Measurements from ENCODE around the gene GIPC2. TPM values are rescaled to one million over a fixed set of nuclear protein-coding genes. Genes with fewer than 3 reads are reported as not detected.
"Not testable (repeated sequence)": the region's sequence is repeated elsewhere in the genome, so short reads cannot be mapped to it uniquely, and the experiment has no call there.

The GIPC2 gene
- total and polyA plus RNA-seq, 2 donors (not counting 3 experiments of a cell fraction or from before 2014, with no cell fraction given): 2.8 to 9.6 TPM

- no peaks in the 10 kb centered on the region for H3K9me3 ChIP-seq (replicated peaks; ENCODE audit: control insufficient read depth, insufficient read depth, low read length)
- CTCF ChIA-PET: interaction anchor here (1.4 to 1.7 kb wide), 3 partner anchors 9 to 19 kb away, joined by 5 to 13 read pairs (median 7); no protein-coding TSS in a partner anchor
- H3K27ac ChIP-seq (ENCODE audit: insufficient read depth, low read depth, low read length): no peak overlapping the region
- no TSS peak for BruUV-seq (replicated peaks)
- H3K36me3 ChIP-seq (ENCODE audit: control insufficient read depth in 2 of 2, extremely low read depth in 1 of 2, insufficient read depth in 2 of 2, low read length in 2 of 2): no peaks in the 10 kb centered on the region
- H2AFZ ChIP-seq (ENCODE audit: low read depth, low read length): peak overlapping the region; percentile 27
- H3K27me3 ChIP-seq (ENCODE audit: control insufficient read depth in 2 of 2, insufficient read depth in 2 of 2, low read length in 2 of 2): no peaks in the 10 kb centered on the region
- no peaks in the 10 kb centered on the region for H3K9me1 ChIP-seq (replicated peaks; ENCODE audit: control insufficient read depth, extremely low read depth, insufficient read depth, low read length)
- H4K20me1 ChIP-seq (replicated peaks; ENCODE audit: control insufficient read depth, extremely low read depth, insufficient read depth, low read length): no peaks in the 10 kb centered on the region
- DNase-seq (ENCODE audit: low read depth, low spot score) (peak; percentile 53), FAIRE-seq (no peak)
- no peak overlapping the region for H3K9ac ChIP-seq (replicated peaks; ENCODE audit: extremely low read depth, insufficient read depth, low read length)
- dilution Hi-C loops (cut with MboI; ENCODE audit: extremely low pct_ligation_motif_present, low sequenced_read_pairs) (no loop called here), intact Hi-C loops (cut with micrococcal nuclease) (no loop called here)
- POLR2A ChIA-PET: no interaction called here
- no peak overlapping the region for H3K4me2 ChIP-seq (ENCODE audit: insufficient read depth, low read length)
- peaks cover 39% of the 10 kb centered on the region for H3K4me1 ChIP-seq (ENCODE audit: control insufficient read depth, extremely low read depth, insufficient read depth, low read length)
- no peak for TF ChIP-seq FOS (IDR thresholded peaks at IDR 0.05; ENCODE audit: borderline replicate concordance, insufficient read depth, low read length)
- TF ChIP-seq MYC (IDR thresholded peaks at IDR 0.05; ENCODE audit: low read depth, low read length): no peak
- TF ChIP-seq POLR2AphosphoS5 (IDR thresholded peaks at IDR 0.05; ENCODE audit: insufficient read depth, low read depth, low read length): no peak
- no peak for TF ChIP-seq GATA2 (IDR thresholded peaks at IDR 0.05; ENCODE audit: insufficient read depth, insufficient read length, low read depth, low read length)
- no peak for TF ChIP-seq EZH2 (IDR thresholded peaks at IDR 0.05; ENCODE audit: borderline replicate concordance, low read depth, low read length, severe bottlenecking)
- TF ChIP-seq JUN (IDR thresholded peaks at IDR 0.05; ENCODE audit: borderline replicate concordance, insufficient read depth, insufficient read length, low read depth): no peak
- no peak for TF ChIP-seq POLR2A (IDR thresholded peaks at IDR 0.05; ENCODE audit: low read depth, low read length)
- TF ChIP-seq CTCF (IDR thresholded peaks at IDR 0.05; ENCODE audit: extremely low read depth in 1 of 2, insufficient read depth in 1 of 2, low read depth in 1 of 2, low read length in 2 of 2): no peak
- TF ChIP-seq MAX (IDR thresholded peaks at IDR 0.05; ENCODE audit: insufficient read depth, insufficient read length): no peak
- no peaks in the 10 kb centered on the region for H3K79me2 ChIP-seq (ENCODE audit: control insufficient read depth, insufficient read depth, low read length)
- no peak overlapping the region for H3K4me3 ChIP-seq (replicated peaks in 1 of 3; ENCODE audit: insufficient read depth in 1 of 3, low read depth in 1 of 3, low read length in 3 of 3)
Measured at GRCh38 chr1:78081980-78082860, 36.5 kb downstream of the GIPC2 start.

GRCh38 chr1:78084639-78085038 is 38.9 kb downstream of the GIPC2 start:
- H3K79me2 ChIP-seq (ENCODE audit: control insufficient read depth, insufficient read depth, low read length); H3K4me2 ChIP-seq (ENCODE audit: insufficient read depth, low read length); H3K4me3 ChIP-seq (replicated peaks in 1 of 3; ENCODE audit: insufficient read depth in 1 of 3, low read depth in 1 of 3, low read length in 3 of 3); H3K9me3 ChIP-seq (replicated peaks; ENCODE audit: control insufficient read depth, insufficient read depth, low read length); DNase-seq (ENCODE audit: low read depth, low spot score); H3K27ac ChIP-seq (ENCODE audit: insufficient read depth, low read depth, low read length); intact Hi-C loops (cut with micrococcal nuclease); FAIRE-seq; H2AFZ ChIP-seq (ENCODE audit: low read depth, low read length); BruUV-seq (replicated peaks); H3K9ac ChIP-seq (replicated peaks; ENCODE audit: extremely low read depth, insufficient read depth, low read length); dilution Hi-C loops (cut with MboI; ENCODE audit: extremely low pct_ligation_motif_present, low sequenced_read_pairs); H4K20me1 ChIP-seq (replicated peaks; ENCODE audit: control insufficient read depth, extremely low read depth, insufficient read depth, low read length); H3K9me1 ChIP-seq (replicated peaks; ENCODE audit: control insufficient read depth, extremely low read depth, insufficient read depth, low read length); H3K27me3 ChIP-seq (ENCODE audit: control insufficient read depth in 2 of 2, insufficient read depth in 2 of 2, low read length in 2 of 2); H3K36me3 ChIP-seq (ENCODE audit: control insufficient read depth in 2 of 2, extremely low read depth in 1 of 2, insufficient read depth in 2 of 2, low read length in 2 of 2): not testable (repeated sequence)
- H3K4me1 ChIP-seq (ENCODE audit: control insufficient read depth, extremely low read depth, insufficient read depth, low read length): peaks cover 20% of the 10 kb centered on the region
- ChIA-PET CTCF (interaction anchor here (1.2 kb wide), 1 partner anchor 32 kb away, joined by 3 read pairs; no protein-coding TSS in a partner anchor), POLR2A (interaction anchor here (1.0 kb wide), 1 partner anchor 13 kb away, joined by 5 read pairs; no protein-coding TSS in a partner anchor)
